Lung (tissue), 12 donors: ENCODE results near the gene ADAMTS13. TPM values are rescaled to one million over a fixed set of nuclear protein-coding genes. Genes with fewer than 3 reads are reported as not detected.

ENCODE experiments used
- ATAC-seq: fragments of 200-7000 bp; cut with Tn5 transposase; one replicate; pipeline ENCODE4 v1.9.1; 2020; ENCODE audit warnings: moderate number of reproducible peaks; ENCODE audit not compliant: insufficient read depth, low FRiP score
- DNase-seq, 3 donors: peaks; one replicate each; pipeline ENCODE4 v3.0.0-alpha.2; 2013 to 2017
- H3K27ac ChIP-seq, 2 donors: one replicate each; pipeline ENCODE4 v1.5.1; 2013; ENCODE audit warnings: mild to moderate bottlenecking in 2 of 2, moderate library complexity in 2 of 2, control low read depth in 1 of 2, inconsistent platforms in 1 of 2, low read depth in 1 of 2, low read length in 1 of 2
- H3K27me3 ChIP-seq, 3 donors: one replicate each; pipeline ENCODE4 v1.5.1; 2013; ENCODE audit warnings: low read length in 2 of 3; ENCODE audit not compliant: control insufficient read depth in 3 of 3, insufficient read depth in 3 of 3
- H3K36me3 ChIP-seq, 4 donors: one replicate each; pipeline ENCODE4 v1.5.1; 2013; ENCODE audit warnings: low read length in 4 of 4, mild to moderate bottlenecking in 1 of 4, moderate library complexity in 1 of 4; ENCODE audit not compliant: control insufficient read depth in 4 of 4, insufficient read depth in 4 of 4
- H3K4me1 ChIP-seq, 5 donors: one replicate each; pipeline ENCODE4 v1.5.1; 2013; ENCODE audit warnings: low read length in 5 of 5, mild to moderate bottlenecking in 2 of 5, moderate library complexity in 1 of 5; ENCODE audit not compliant: control insufficient read depth in 5 of 5, insufficient read depth in 5 of 5
- H3K4me3 ChIP-seq: one replicate; pipeline ENCODE4 v1.5.1; 2013; ENCODE audit warnings: mild to moderate bottlenecking, control low read depth, moderate library complexity
- H3K9ac ChIP-seq, 2 donors: one replicate each; pipeline ENCODE4 v1.5.1; 2013; ENCODE audit warnings: low read length in 2 of 2, control low read depth in 1 of 2; ENCODE audit not compliant: insufficient read depth in 1 of 2
- H3K9me3 ChIP-seq, 4 donors: one replicate each; pipeline ENCODE4 v1.5.1; 2013; ENCODE audit warnings: low read length in 3 of 4, mild to moderate bottlenecking in 1 of 4, moderate library complexity in 1 of 4; ENCODE audit not compliant: control insufficient read depth in 4 of 4, insufficient read depth in 3 of 4
- CTCF ChIP-seq: IDR thresholded peaks from 2 replicates; pipeline ENCODE4 v1.5.1; 2012; ENCODE audit warnings: mild to moderate bottlenecking; ENCODE audit errors: control extremely low read depth, extremely low read depth
- WGBS, 2 donors: extraction: QIAGEN DNeasy Blood & Tissue Kit; methylation state at CpG; one replicate each; pipeline ENCODE4 v1.1.7; 2013; 5-methylcytosine and 5-hydroxymethylcytosine counted together
- polyA plus RNA-seq, 2 donors: library from polyadenylated mRNA; stranded (reverse); fragments of 200-250 nt; gene quantifications; one replicate each; pipeline ENCODE4 v1.2.1, GENCODE V29; 2013
- total RNA-seq, 2 donors: library from RNA; depleted of rRNA in 1 of 2; stranded (reverse); fragments of >200 nt in 1 of 2; gene quantifications; one replicate each; pipeline ENCODE4 v1.2.1, GENCODE V29; 2014 to 2021
- donor health status: control.
- donor health status: control.
- donor health status: Bipolar disorder and iron deficiency.
- donor health status: healthy.
- donor health status: DM: yes; HTN: yes; CAD: no.

The ADAMTS13 gene
- total and polyA plus RNA-seq, 4 donors, result 1.0 to 4.1 (median 2.9) TPM

GRCh38 chr9:133499132-133499891 is 77.1 kb downstream of the ADAMTS13 start:
- Histone ChIP-seq H3K36me3 (no peaks in the 10 kb centered on the region), H3K9me3 (peaks cover 0 to 9% (median under 1%) of the 10 kb centered on the region in 4 donors), H3K4me3 (no peak overlapping the region), H3K27ac (peak overlapping the region in 1 of 2 donors; percentile 21), H3K9ac (no peak overlapping the region), H3K4me1 (peaks cover 0 to 48% (median 26%) of the 10 kb centered on the region in 5 donors), H3K27me3 (peaks cover 0 to 5% (median 0%) of the 10 kb centered on the region in 3 donors)
- WGBS, 2 donors, result 71 to 81% methylated on average over 19 of the region's 19 CpGs
- no peak for TF ChIP-seq CTCF
- ATAC-seq (no peak), DNase-seq (peak; percentile 74 to 80 (median 78))

- Histone ChIP-seq H3K27me3 (peaks cover 0 to 5% (median 0%) of the 10 kb centered on the region in 3 donors), H3K9ac (no peak overlapping the region), H3K4me1 (peaks cover 0 to 42% (median 26%) of the 10 kb centered on the region in 5 donors), H3K36me3 (no peaks in the 10 kb centered on the region), H3K9me3 (peaks cover 0 to 9% (median under 1%) of the 10 kb centered on the region in 4 donors), H3K27ac (peak overlapping the region in 1 of 2 donors; percentile 21), H3K4me3 (no peak overlapping the region)
- TF ChIP-seq CTCF, result no peak
- DNase-seq, result no peak
- WGBS, 2 donors, result 80 to 85% methylated on average over 12 of the region's 12 CpGs
- ATAC-seq, result no peak
Measured at GRCh38 chr9:133499892-133500270, 77.7 kb downstream of the ADAMTS13 start.

GRCh38 chr9:133502112-133502511 is 79.9 kb downstream of the ADAMTS13 start:
- H3K4me1 ChIP-seq, result peaks cover 0 to 42% (median 16%) of the 10 kb centered on the region in 5 donors
- ATAC-seq (no peak), DNase-seq (no peak)
- no peak overlapping the region for H3K9ac ChIP-seq
- H3K4me3 ChIP-seq, result no peak overlapping the region
- no peak for TF ChIP-seq CTCF
- WGBS, 2 donors, result 95 to 96% methylated on average over 1 of the region's 1 CpG
- H3K36me3 ChIP-seq, result no peaks in the 10 kb centered on the region
- peaks cover 0 to 5% (median 0%) of the 10 kb centered on the region in 3 donors for H3K27me3 ChIP-seq
- H3K27ac ChIP-seq, result no peak overlapping the region
- peaks cover 0 to 9% (median under 1%) of the 10 kb centered on the region in 4 donors for H3K9me3 ChIP-seq
